Stimulated activated naive B cell treated with anti-CD40 and anti-IgM and Interleukin-4, amounts not matched to agents 10 μg/mL and 1 μg/mL and 100 μg/mL, for 72 hours (primary cell): ENCODE measurements around the gene TIMP2.
A peak's percentile ranks its signal among the peaks of the same experiment; 100 is the strongest.
"Not testable (repeated sequence)": the region's sequence is repeated elsewhere in the genome, so short reads cannot be mapped to it uniquely, and the experiment has no call there.

Source experiments
- ATAC-seq, 2 donors: fragments of 150-1000 bp; cut with Tn5 transposase; replicated peaks; 2 replicates each; pipeline ENCODE4 v1.10.0; 2021; ENCODE audit warnings: moderate library complexity in 1 of 2
- DNase-seq: peaks from one replicate; pipeline ENCODE4 v3.0.0; 2021
- H3K27ac Mint-ChIP-seq: one replicate; pipeline ENCODE4 v1.8.0; 2022; ENCODE audit warnings: mild to moderate bottlenecking, mixed read lengths
- H3K27me3 Mint-ChIP-seq, 2 donors: one replicate each; pipeline ENCODE4 v1.8.0; 2022; ENCODE audit warnings: mixed read lengths in 2 of 2
- H3K36me3 Mint-ChIP-seq, 2 donors: one replicate each; pipeline ENCODE4 v1.8.0; 2022; ENCODE audit warnings: mixed read lengths in 2 of 2, mild to moderate bottlenecking in 1 of 2
- H3K4me1 Mint-ChIP-seq, 2 donors: one replicate each; pipeline ENCODE4 v1.8.0; 2022; ENCODE audit warnings: mixed read lengths in 2 of 2, mild to moderate bottlenecking in 1 of 2
- H3K4me3 Mint-ChIP-seq, 2 donors: one replicate each; pipeline ENCODE4 v1.8.0; 2022; ENCODE audit warnings: mild to moderate bottlenecking in 2 of 2, mixed read lengths in 2 of 2, moderate library complexity in 1 of 2
- H3K9me3 Mint-ChIP-seq, 2 donors: one replicate each; pipeline ENCODE4 v1.8.0; 2022; ENCODE audit warnings: mixed read lengths in 2 of 2, mild to moderate bottlenecking in 1 of 2

TIMP2 gene

DNA sequence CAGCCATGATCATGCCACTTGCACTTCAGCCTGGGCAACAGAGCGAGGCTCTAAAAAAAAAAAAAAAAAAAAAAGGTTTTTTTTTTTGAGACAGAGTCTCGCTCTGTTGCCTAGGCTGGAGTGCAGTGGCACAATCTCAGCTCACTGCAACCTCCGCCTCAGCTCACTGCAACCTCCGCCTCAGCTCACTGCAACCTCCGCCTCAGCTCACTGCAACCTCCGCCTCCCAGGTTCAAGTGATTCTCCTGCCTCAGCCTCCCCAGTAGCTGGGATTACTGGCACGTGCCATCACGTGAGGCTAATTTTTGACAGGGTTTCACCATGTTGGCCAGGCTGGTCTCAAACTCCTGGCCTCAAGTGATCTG, 37.8 kb upstream of the TIMP2 start:
- not testable (repeated sequence) for H3K36me3 Mint-ChIP-seq, H3K27ac Mint-ChIP-seq, DNase-seq, H3K9me3 Mint-ChIP-seq, H3K4me3 Mint-ChIP-seq, ATAC-seq, H3K27me3 Mint-ChIP-seq
- peaks cover 18 to 20% of the 10 kb centered on the region in 2 donors for H3K4me1 Mint-ChIP-seq

DNA sequence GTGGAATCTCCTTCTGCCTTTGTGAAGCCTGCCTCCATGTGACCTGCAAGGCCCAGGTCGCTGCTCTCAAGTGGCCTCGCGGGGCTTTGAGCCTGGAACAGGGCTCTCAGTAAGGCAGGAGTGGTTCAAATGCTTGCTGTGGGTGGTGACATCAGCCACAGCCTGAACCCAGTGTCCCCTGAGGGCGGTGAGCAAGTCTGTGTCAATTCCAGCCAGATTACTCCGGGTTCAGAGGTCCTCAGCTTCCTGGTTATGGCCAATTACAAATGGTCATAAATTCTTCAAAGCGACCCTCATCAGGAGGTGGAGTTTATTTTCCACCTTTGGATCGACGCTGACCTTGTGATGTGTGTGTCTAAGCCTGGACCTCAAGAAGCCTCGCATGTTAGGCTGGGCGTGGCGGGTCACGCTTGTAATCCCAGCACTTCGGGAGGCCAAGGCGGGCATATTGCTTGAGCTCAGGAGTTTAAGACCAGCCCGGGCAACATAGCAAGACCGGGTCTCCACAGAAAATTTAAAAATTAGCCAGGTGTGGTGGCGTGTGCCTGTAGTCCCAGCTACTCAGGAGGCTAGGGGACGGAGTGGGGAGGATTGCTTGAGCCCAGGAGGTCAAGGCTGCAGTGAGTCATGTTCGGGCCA, 37.3 kb upstream of the TIMP2 start:
- peaks cover 18 to 20% of the 10 kb centered on the region in 2 donors for H3K4me1 Mint-ChIP-seq
- DNase-seq (no peak), ATAC-seq (no peak)

DNA sequence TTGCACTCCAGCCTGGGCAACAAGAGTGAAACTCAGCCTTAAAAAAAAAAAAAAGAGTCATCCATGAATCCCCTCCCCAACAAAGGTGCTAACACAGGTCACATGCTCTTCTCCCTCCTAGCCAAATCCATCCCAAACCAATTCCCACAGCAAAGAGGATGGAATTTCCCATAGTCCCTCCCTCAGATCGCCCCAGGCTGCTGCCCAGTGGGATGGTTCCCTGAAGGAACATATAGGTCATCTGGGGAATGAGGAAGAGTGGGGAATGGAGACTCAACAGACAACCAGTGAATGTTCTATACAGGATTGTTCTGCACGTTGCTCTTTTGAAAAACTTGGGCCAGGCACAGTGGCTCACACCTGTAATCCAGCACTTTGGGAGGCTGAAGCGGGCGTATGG, 36.4 kb upstream of the TIMP2 start:
- Mint-ChIP-seq H3K4me1 (peaks cover 16 to 20% of the 10 kb centered on the region in 2 donors), H3K9me3 (no peaks in the 10 kb centered on the region), H3K27ac (no peak overlapping the region), H3K27me3 (no peaks in the 10 kb centered on the region), H3K4me3 (no peak overlapping the region), H3K36me3 (no peaks in the 10 kb centered on the region)
- no peak for ATAC-seq
- no peak for DNase-seq

More for the DNA sequence above, 37.3 kb upstream of the TIMP2 start:
- Mint-ChIP-seq H3K27me3 (no peaks in the 10 kb centered on the region), H3K27ac (no peak overlapping the region), H3K4me3 (no peak overlapping the region), H3K36me3 (no peaks in the 10 kb centered on the region), H3K9me3 (no peaks in the 10 kb centered on the region)

DNA sequence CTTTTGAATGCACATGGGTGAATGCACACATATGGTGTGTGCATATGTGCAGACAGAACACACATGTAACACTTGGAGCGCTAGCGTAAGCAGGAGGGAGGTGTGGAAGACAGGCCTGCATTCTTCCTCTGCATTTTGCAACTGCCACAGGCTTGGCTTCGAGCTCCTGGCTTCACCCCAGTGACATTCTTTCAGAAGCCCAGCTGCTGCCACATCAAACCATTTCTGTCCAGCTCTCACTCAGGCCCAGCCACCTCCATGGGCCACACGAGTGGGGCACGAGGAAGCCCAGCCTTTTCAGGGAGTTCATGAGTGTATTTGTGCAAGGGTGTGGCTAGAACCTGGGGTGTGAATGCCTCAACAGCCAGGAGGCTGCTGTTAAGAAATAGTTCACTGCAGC, 35.7 kb upstream of the TIMP2 start:
- Mint-ChIP-seq H3K27ac (no peak overlapping the region), H3K4me3 (no peak overlapping the region), H3K9me3 (no peaks in the 10 kb centered on the region), H3K4me1 (peaks cover 11 to 16% of the 10 kb centered on the region in 2 donors), H3K36me3 (no peaks in the 10 kb centered on the region), H3K27me3 (no peaks in the 10 kb centered on the region)
- ATAC-seq (no peak), DNase-seq (no peak)

DNA sequence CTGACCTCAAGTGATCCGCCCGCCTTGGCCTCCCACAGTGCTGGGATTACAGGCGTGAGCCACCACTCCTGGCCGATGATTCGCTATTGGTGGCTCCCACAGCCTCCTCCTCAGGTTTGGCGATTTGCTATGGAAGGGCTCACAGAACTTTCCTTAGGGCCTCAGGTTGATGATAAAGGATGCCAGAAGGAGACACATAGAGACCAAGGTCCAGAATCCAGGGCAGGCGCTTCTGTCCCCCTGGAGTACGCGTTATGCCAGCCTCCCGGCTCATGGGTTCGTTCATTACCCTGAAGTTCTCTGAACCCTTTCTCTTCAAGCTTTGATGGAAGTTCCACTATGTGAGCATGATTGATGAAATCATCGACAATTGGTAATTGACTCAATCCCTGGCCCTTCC, 34.6 kb upstream of the TIMP2 start:
- ATAC-seq (no peak), DNase-seq (no peak)
- Mint-ChIP-seq H3K27me3 (peaks cover 0 to under 1% of the 10 kb centered on the region in 2 donors), H3K9me3 (no peaks in the 10 kb centered on the region), H3K4me3 (no peak overlapping the region), H3K27ac (no peak overlapping the region), H3K4me1 (peaks cover 4 to 9% of the 10 kb centered on the region in 2 donors), H3K36me3 (no peaks in the 10 kb centered on the region)

DNA sequence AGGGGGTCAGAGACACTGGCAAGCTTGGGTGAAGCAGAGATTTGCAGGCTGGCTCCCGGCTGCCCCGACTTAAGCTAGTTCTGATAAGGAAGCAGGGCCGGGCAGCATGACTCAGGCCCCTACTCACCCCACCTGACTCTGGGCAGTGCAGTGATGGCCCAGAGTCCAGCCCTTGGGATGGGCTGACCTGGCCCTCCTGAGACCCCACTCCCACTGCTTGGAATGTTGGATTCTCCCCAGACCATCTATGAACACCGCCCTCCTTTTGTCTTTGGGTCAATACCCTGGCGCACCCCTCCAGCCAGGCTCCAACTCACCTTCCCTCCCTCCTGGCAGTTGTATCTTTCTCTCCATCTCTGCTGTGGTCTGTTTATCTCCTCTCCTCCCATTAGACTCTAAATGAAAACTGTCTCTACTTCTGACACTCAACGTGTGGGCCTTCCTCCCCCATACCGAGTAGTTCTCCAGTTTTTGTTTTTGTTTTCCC, 33.5 kb upstream of the TIMP2 start:
- ATAC-seq: no peak
- no peaks in the 10 kb centered on the region for H3K9me3 Mint-ChIP-seq
- H3K36me3 Mint-ChIP-seq: no peaks in the 10 kb centered on the region
- no peak for DNase-seq
- H3K27ac Mint-ChIP-seq: no peak overlapping the region
- H3K27me3 Mint-ChIP-seq: peaks cover 0 to 7% of the 10 kb centered on the region in 2 donors
- H3K4me3 Mint-ChIP-seq: no peak overlapping the region
- peaks cover 2 to 4% of the 10 kb centered on the region in 2 donors for H3K4me1 Mint-ChIP-seq

DNA sequence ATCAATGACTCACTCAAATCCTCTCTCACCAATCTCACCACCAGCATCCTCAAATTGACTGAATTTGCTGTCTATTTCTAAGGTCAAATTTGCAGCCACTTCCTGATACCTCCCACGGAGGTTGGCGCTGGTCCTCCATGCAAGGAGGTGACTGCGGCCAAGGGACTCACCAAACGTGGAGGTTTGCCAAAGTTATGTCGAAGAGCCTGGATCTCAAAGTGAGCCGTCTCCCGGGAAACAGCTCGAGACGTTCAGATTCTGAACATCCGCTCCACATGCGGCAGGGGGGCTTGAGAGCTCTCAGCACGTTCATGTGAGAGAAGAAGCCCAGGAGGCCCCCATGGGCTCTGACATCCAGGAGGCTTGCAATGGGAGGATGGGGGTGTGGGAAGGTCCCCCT, 31.9 kb upstream of the TIMP2 start:
- no peak overlapping the region for H3K4me3 Mint-ChIP-seq
- ATAC-seq (no peak), DNase-seq (no peak)
- H3K36me3 Mint-ChIP-seq: no peaks in the 10 kb centered on the region
- H3K9me3 Mint-ChIP-seq: no peaks in the 10 kb centered on the region
- peak overlapping the region; percentile 28 for H3K27ac Mint-ChIP-seq
- peaks cover 0 to 7% of the 10 kb centered on the region in 2 donors for H3K27me3 Mint-ChIP-seq
- peaks cover 2 to 6% of the 10 kb centered on the region in 2 donors for H3K4me1 Mint-ChIP-seq

DNA sequence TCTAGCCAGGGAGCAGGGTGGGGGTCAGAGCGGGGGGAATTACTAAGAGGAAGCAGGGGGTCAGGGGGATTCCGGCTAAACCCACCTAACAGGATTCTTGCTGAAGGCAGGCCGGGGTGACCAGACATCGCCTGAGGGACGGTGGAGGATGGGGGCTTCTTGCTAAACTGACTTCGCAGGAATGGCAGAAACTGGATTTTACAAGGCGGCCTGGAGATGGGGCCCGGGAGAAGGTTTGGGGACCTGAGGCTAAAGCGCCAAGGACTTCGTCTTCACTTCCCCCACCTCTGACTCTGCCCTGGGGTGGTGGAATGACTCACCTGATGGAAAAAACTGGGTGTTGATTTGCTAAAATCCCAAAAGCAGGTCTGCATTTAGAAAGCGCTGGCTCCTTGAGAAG, 31.1 kb upstream of the TIMP2 start:
- peaks cover 0 to 7% of the 10 kb centered on the region in 2 donors for H3K27me3 Mint-ChIP-seq
- H3K9me3 Mint-ChIP-seq: peaks cover under 1% of the 10 kb centered on the region in 2 donors
- DNase-seq (no peak), ATAC-seq (no peak)
- peaks cover 0 to 1% of the 10 kb centered on the region in 2 donors for H3K36me3 Mint-ChIP-seq
- H3K27ac Mint-ChIP-seq: no peak overlapping the region
- no peak overlapping the region for H3K4me3 Mint-ChIP-seq
- H3K4me1 Mint-ChIP-seq: peaks cover 2 to 9% of the 10 kb centered on the region in 2 donors

DNA sequence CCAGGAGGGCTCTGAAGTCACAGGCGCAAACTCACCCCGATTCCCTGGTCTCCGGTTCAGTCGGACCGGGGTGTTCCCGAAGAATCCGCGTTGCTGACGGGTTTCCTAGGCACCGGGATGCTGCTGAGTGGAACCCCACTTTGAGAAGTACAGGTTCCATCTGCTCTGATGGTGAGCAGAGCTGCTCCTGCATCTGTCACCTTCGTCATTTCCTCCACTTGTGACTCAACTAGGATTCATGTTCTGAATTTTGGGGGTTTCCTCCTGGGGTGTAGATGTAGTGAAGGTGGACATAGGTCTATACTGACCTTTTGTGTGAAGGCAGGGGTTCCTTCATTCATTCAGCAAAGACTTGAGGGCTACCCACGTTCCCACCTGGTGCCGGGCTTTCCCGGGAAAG, 29.5 kb upstream of the TIMP2 start:
- peak in 1 of 2 donors; percentile 71 for ATAC-seq
- no peak for DNase-seq
- no peak overlapping the region for H3K4me3 Mint-ChIP-seq
- H3K4me1 Mint-ChIP-seq: peaks cover 2 to 9% of the 10 kb centered on the region in 2 donors
- H3K36me3 Mint-ChIP-seq: peaks cover 0 to 4% of the 10 kb centered on the region in 2 donors
- peaks cover 0 to 7% of the 10 kb centered on the region in 2 donors for H3K27me3 Mint-ChIP-seq
- peaks cover 9 to 12% of the 10 kb centered on the region in 2 donors for H3K9me3 Mint-ChIP-seq
- H3K27ac Mint-ChIP-seq: no peak overlapping the region

DNA sequence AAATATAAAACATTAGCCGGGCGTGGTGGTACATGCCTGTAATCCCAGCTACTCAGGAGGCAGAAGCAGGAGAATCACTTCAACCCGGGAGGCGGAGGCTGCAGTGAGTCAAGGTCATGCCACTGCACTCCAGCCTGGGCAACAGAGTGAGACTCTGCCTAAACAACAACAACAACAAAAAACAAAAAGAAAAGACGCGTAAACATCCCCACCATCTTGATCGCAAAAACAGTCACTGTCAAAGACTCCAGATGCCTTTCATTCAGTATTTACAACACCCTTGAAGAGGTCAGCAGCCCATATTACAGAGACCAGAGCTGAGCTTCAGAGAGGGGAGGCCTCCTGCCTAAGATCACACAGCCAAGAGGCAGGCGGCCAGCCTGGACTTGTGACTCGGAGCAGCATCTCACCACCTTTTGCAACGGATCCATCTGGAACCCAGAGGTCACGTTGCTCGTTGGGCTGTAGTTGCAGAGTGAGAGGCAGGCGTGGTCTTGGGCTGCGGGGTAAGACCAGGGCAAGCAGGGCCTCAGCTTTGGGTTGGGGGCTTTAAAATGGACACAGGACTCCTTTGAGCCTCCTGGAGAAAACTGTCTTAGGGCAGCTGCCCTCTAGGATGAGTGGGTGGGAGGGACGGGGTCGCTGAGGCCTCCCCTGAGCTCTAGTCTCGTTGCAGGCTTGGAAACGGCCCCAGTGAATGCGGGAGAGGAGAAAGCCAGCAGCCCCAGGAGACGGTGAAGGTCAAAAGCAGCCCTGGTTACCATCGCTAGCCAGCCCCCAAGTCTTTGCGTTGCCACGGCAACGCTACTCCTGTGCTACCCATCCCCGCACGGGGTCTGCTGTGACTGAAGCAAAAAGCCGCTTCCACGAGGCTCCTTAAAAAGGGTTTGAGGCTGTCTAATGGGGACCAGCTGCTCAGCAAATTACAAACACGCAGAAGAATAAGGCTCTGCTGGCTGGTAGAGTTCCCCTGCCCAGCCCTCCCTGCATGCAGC, 28.5 kb upstream of the TIMP2 start:
- no peak for DNase-seq
- Mint-ChIP-seq H3K4me3 (no peak overlapping the region), H3K4me1 (peaks cover 2 to 9% of the 10 kb centered on the region in 2 donors), H3K27ac (peak overlapping the region; percentile 44), H3K27me3 (peaks cover 0 to 7% of the 10 kb centered on the region in 2 donors), H3K36me3 (peaks cover 0 to 4% of the 10 kb centered on the region in 2 donors), H3K9me3 (peaks cover 9 to 14% of the 10 kb centered on the region in 2 donors)
- no peak for ATAC-seq

DNA sequence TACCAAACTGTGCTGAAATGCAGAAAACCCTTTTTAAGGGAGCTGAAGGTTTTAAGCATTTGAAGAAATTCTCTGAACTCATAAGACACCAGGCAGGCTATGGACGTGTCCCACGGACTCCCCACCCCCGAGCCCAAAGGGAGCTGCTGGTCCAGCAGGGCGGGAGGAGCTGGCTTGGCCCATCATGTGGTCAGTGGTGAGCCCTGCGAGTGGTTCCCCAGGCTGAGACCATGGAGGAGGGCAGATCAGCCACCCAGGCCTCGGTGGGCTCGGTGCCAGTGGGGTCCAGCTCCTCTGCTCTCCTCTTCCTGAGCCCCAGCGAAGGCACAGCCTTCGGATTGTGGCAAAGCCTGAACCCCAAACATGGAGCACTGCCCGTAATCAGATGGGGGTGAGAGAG, 27.5 kb upstream of the TIMP2 start:
- no peak for DNase-seq
- Mint-ChIP-seq H3K4me3 (no peak overlapping the region), H3K4me1 (peaks cover 2 to 9% of the 10 kb centered on the region in 2 donors), H3K36me3 (peaks cover 2 to 4% of the 10 kb centered on the region in 2 donors), H3K27me3 (peaks cover 0 to 7% of the 10 kb centered on the region in 2 donors), H3K9me3 (peaks cover 9 to 14% of the 10 kb centered on the region in 2 donors), H3K27ac (peak overlapping the region; percentile 3)
- no peak for ATAC-seq

DNA sequence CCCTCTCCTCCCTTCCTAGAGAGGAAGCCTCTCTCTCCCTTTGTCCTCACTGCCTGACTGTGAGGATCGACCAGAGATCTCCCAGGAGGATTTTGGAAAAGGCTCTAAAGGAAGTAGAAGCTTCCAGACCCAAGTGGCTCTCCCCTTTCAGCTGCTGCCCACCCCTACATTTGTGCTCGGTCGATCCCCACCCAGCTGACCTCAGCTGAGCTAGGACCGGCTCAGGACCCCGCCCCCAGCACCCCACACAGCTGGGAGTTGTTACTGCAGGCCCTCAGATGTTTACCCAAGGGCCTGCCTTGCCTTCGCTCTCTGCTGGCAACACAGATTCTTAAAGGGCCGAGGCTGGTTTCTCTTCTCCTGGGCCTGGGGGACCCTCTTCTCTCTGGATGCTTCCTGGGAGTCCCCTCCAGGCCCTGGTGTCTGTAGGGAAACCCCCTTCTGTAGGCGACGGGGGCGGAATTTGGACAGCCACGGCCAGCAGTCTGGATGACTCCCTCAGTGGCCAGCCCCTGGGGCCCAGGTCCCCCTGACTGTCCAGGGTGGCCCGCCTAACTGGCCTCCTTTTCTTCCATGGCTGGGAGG, 26.9 kb upstream of the TIMP2 start:
- peaks cover 9 to 14% of the 10 kb centered on the region in 2 donors for H3K9me3 Mint-ChIP-seq
- no peak overlapping the region for H3K4me3 Mint-ChIP-seq
- H3K27ac Mint-ChIP-seq: no peak overlapping the region
- H3K4me1 Mint-ChIP-seq: peaks cover 2 to 9% of the 10 kb centered on the region in 2 donors
- peaks cover 2 to 4% of the 10 kb centered on the region in 2 donors for H3K36me3 Mint-ChIP-seq
- no peak for DNase-seq
- H3K27me3 Mint-ChIP-seq: peaks cover 0 to 7% of the 10 kb centered on the region in 2 donors
- ATAC-seq: no peak

DNA sequence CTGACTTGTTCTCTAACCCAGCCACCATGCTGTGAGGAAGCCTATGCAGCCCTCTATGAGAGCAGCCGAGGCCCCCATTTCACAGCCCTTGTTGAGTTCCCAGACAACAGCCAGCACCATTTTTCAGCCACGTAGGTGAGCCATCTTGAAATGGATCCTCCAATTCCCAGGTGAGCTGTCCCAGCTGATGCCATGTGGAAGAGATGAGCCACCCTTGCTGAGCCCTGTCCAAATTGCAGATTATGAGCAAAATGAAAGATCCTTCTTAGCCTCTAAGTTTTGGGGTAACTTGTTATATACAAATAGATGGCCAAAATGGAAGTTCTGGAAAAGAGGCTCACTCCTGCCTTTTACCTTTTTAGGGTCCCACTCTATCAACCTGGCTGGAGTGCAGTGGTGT, 25.7 kb upstream of the TIMP2 start:
- H3K36me3 Mint-ChIP-seq: peaks cover 2 to 4% of the 10 kb centered on the region in 2 donors
- peaks cover 9 to 14% of the 10 kb centered on the region in 2 donors for H3K9me3 Mint-ChIP-seq
- peak overlapping the region; percentile 66 for H3K27ac Mint-ChIP-seq

More for the DNA sequence above, 25.7 kb upstream of the TIMP2 start:
- peaks cover 0 to 12% of the 10 kb centered on the region in 2 donors for H3K27me3 Mint-ChIP-seq
- peaks cover 8 to 19% of the 10 kb centered on the region in 2 donors for H3K4me1 Mint-ChIP-seq
- no peak for DNase-seq
- ATAC-seq: no peak
- H3K4me3 Mint-ChIP-seq: no peak overlapping the region
